Loucy (cell line): ENCODE results near the gene SPACA5.

Experiments used
- EZH2phosphoT487 ChIP-seq: fragments of 200-600 bp; IDR thresholded peaks from 2 replicates; pipeline ENCODE4 v1.6.1; 2018; ENCODE audit warnings: antibody characterized with exemption, mild to moderate bottlenecking, moderate library complexity, borderline replicate concordance
- TF ChIP-seq, protein P1 (sequence below): fragments of 200-600 bp; sonication (generic); conservative IDR thresholded peaks from 2 replicates; pipeline ENCODE4 v1.5.1; 2014; ENCODE audit warnings: mild to moderate bottlenecking, antibody characterized with exemption, low read length

DNA sequence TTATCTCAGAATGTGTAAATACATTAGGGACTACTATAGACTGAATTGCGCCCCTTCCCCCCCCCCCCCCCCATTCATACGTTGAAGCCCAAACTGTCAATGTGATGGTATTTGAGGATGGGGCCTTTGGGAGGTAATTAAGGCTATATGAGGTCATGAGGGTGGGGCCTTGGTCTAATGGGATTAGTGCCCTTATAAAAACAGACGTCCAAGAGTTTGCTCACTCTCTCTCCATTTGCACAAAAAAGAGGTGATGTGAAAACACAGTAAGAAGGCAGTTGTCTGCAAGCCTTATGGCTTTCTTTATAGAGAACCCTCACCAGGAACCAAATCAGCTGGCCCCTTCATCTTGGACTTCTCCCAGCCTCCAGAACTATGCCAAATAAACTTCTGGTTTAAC lies 15.3 kb downstream of the SPACA5 start:
- TF ChIP-seq, protein P1, sequence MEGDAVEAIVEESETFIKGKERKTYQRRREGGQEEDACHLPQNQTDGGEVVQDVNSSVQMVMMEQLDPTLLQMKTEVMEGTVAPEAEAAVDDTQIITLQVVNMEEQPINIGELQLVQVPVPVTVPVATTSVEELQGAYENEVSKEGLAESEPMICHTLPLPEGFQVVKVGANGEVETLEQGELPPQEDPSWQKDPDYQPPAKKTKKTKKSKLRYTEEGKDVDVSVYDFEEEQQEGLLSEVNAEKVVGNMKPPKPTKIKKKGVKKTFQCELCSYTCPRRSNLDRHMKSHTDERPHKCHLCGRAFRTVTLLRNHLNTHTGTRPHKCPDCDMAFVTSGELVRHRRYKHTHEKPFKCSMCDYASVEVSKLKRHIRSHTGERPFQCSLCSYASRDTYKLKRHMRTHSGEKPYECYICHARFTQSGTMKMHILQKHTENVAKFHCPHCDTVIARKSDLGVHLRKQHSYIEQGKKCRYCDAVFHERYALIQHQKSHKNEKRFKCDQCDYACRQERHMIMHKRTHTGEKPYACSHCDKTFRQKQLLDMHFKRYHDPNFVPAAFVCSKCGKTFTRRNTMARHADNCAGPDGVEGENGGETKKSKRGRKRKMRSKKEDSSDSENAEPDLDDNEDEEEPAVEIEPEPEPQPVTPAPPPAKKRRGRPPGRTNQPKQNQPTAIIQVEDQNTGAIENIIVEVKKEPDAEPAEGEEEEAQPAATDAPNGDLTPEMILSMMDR, result no peak
- TF ChIP-seq EZH2phosphoT487, result no peak
